ENCODE data around the gene TMEM254.

TMEM254 gene

DNA sequence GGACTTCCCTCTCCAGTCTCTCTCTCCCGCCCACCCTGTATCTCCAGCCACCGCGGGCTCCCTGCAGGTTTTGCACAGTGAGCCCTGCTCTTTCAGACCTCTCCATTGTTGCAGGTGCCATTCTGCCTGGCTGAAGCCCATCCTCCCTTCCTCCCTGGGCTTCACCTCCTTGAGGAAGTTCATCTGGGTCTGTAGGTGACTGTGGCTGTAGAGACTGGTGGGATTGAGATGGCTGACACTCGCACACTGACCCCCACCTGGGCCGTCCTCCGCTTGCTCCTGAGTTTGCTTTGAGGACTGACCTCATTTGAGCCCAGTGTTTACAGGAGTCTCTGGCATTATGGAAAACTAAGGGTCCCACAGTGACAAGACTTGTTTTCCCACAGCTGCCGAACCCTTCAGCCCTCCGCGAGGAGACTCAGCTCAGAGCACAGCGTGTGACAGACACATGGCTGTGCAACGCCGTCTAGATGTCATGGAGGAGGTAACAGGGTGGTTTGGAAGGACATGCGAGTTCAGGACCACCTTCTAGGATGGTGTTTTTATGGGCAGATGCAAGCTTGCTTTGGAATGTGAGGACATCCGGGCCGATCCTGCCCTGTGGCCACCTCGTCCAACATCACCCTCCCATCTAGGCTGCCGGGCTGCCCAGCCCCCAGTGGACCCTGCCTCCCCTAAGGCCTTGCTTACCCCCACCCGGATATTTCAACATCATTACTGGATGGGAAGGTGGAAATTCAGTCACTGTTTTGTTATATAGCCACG is 63.4 kb downstream of the TMEM254 start:
- Histone ChIP-seq H3K27me3 (ENCODE audit: insufficient read depth, poor library complexity, severe bottlenecking) (no peaks in the 10 kb centered on the region), H3K36me3 (ENCODE audit: low read depth) (no peaks in the 10 kb centered on the region), H3K4me1 (ENCODE audit: insufficient read depth, poor library complexity, severe bottlenecking) (peaks cover 14% of the 10 kb centered on the region), H3K27ac (ENCODE audit: poor library complexity, severe bottlenecking) (no peak overlapping the region), H3K9me3 (ENCODE audit: severe bottlenecking) (no peaks in the 10 kb centered on the region), H3K4me3 (ENCODE audit: severe bottlenecking) (no peak overlapping the region)
- ATAC-seq (ENCODE audit: low read depth) (no peak), DNase-seq (ENCODE audit: low spot score) (no peak)
- TF ChIP-seq, protein P1, sequence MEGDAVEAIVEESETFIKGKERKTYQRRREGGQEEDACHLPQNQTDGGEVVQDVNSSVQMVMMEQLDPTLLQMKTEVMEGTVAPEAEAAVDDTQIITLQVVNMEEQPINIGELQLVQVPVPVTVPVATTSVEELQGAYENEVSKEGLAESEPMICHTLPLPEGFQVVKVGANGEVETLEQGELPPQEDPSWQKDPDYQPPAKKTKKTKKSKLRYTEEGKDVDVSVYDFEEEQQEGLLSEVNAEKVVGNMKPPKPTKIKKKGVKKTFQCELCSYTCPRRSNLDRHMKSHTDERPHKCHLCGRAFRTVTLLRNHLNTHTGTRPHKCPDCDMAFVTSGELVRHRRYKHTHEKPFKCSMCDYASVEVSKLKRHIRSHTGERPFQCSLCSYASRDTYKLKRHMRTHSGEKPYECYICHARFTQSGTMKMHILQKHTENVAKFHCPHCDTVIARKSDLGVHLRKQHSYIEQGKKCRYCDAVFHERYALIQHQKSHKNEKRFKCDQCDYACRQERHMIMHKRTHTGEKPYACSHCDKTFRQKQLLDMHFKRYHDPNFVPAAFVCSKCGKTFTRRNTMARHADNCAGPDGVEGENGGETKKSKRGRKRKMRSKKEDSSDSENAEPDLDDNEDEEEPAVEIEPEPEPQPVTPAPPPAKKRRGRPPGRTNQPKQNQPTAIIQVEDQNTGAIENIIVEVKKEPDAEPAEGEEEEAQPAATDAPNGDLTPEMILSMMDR (IDR thresholded peaks at IDR 0.05; ENCODE audit: poor library complexity, severe bottlenecking) = no peak
